Measurements from ENCODE around the gene PCDH9.
"Not testable (repeated sequence)": the region's sequence is repeated elsewhere in the genome, so short reads cannot be mapped to it uniquely, and the experiment has no call there.

Gene PCDH9

GRCh38 chr13:66881170-66881569 lies 349.0 kb downstream of the PCDH9 start:
- FAIRE-seq: not testable (repeated sequence)

GRCh38 chr13:66879988-66880387 lies 350.1 kb downstream of the PCDH9 start:
- no peak for FAIRE-seq
- no peak for DNase-seq (ENCODE audit: extremely low spot score, insufficient read length, low read depth)

More at GRCh38 chr13:66881170-66881569, 349.0 kb downstream of the PCDH9 start:
- not testable (repeated sequence) for DNase-seq (ENCODE audit: extremely low spot score, insufficient read length, low read depth)

GRCh38 chr13:66875264-66875663 lies 354.9 kb downstream of the PCDH9 start:
- FAIRE-seq: no peak
- DNase-seq (ENCODE audit: extremely low spot score, insufficient read length, low read depth): no peak

- no peak for DNase-seq (ENCODE audit: extremely low spot score, insufficient read length, low read depth)
- no peak for FAIRE-seq
Measured at GRCh38 chr13:66864627-66865026, 365.5 kb downstream of the PCDH9 start.

GRCh38 chr13:66860878-66861417 lies 369.2 kb downstream of the PCDH9 start:
- FAIRE-seq: no peak
- no peak for DNase-seq (ENCODE audit: extremely low spot score, insufficient read length, low read depth)

GRCh38 chr13:66859934-66860877 lies 369.9 kb downstream of the PCDH9 start:
- FAIRE-seq: no peak
- DNase-seq (ENCODE audit: extremely low spot score, insufficient read length, low read depth): no peak

GRCh38 chr13:66859078-66859477 lies 371.1 kb downstream of the PCDH9 start:
- FAIRE-seq: no peak
- no peak for DNase-seq (ENCODE audit: extremely low spot score, insufficient read length, low read depth)

- DNase-seq (ENCODE audit: extremely low spot score, insufficient read length, low read depth) (no peak), FAIRE-seq (no peak)
Measured at GRCh38 chr13:66858163-66858562, 372.0 kb downstream of the PCDH9 start.

GRCh38 chr13:66855131-66855530 lies 375.0 kb downstream of the PCDH9 start:
- no peak for FAIRE-seq
- DNase-seq (ENCODE audit: extremely low spot score, insufficient read length, low read depth): no peak

- FAIRE-seq: no peak
- DNase-seq (ENCODE audit: extremely low spot score, insufficient read length, low read depth): no peak
Measured at GRCh38 chr13:66853564-66853963, 376.6 kb downstream of the PCDH9 start.

- no peak for DNase-seq (ENCODE audit: extremely low spot score, insufficient read length, low read depth)
- FAIRE-seq: no peak
Measured at GRCh38 chr13:66849706-66850105, 380.4 kb downstream of the PCDH9 start.

- no peak for FAIRE-seq
- DNase-seq (ENCODE audit: extremely low spot score, insufficient read length, low read depth): no peak
Measured at GRCh38 chr13:66847541-66847940, 382.6 kb downstream of the PCDH9 start.

GRCh38 chr13:66845393-66845792 lies 384.7 kb downstream of the PCDH9 start:
- FAIRE-seq (no peak), DNase-seq (ENCODE audit: extremely low spot score, insufficient read length, low read depth) (no peak)

- FAIRE-seq: no peak
- DNase-seq (ENCODE audit: extremely low spot score, insufficient read length, low read depth): no peak
Measured at GRCh38 chr13:66844933-66845332, 385.2 kb downstream of the PCDH9 start.

- no peak for FAIRE-seq
- DNase-seq (ENCODE audit: extremely low spot score, insufficient read length, low read depth): no peak
Measured at GRCh38 chr13:66842766-66843165, 387.4 kb downstream of the PCDH9 start.

GRCh38 chr13:66840621-66841020 lies 389.5 kb downstream of the PCDH9 start:
- no peak for DNase-seq (ENCODE audit: extremely low spot score, insufficient read length, low read depth)
- no peak for FAIRE-seq

- DNase-seq (ENCODE audit: extremely low spot score, insufficient read length, low read depth) (no peak), FAIRE-seq (no peak)
Measured at GRCh38 chr13:66837246-66837645, 392.9 kb downstream of the PCDH9 start.

- FAIRE-seq: no peak
- DNase-seq (ENCODE audit: extremely low spot score, insufficient read length, low read depth): no peak
Measured at GRCh38 chr13:66835040-66835628, 395.0 kb downstream of the PCDH9 start.

- no peak for DNase-seq (ENCODE audit: extremely low spot score, insufficient read length, low read depth)
- FAIRE-seq: no peak
Measured at GRCh38 chr13:66830940-66831716, 399.0 kb downstream of the PCDH9 start.

- FAIRE-seq (no peak), DNase-seq (ENCODE audit: extremely low spot score, insufficient read length, low read depth) (no peak)
Measured at GRCh38 chr13:66829803-66830202, 400.3 kb downstream of the PCDH9 start.

All from GM18507 (cell line).